IMR-90 (cell line): ENCODE measurements around the gene CHRM4. TPM values are rescaled to one million over a fixed set of nuclear protein-coding genes. Genes with fewer than 3 reads are reported as not detected.

Experiments
- ATAC-seq: fragments of 200-7000 bp; cut with Tn5 transposase; 2 replicates; pipeline ENCODE4 v1.9.1; 2020; ENCODE audit warnings: low read depth, mild to moderate bottlenecking, moderate library complexity
- BruUV-seq: library from RNA; stranded (reverse); fragments of 400-500 nt; replicated peaks from 2 replicates; lab custom pipeline; 2021; lab: Mats Ljungman, UMichigan
- CTCF ChIA-PET: fragments of 300-600 bp; formaldehyde crosslinking; extraction: SDS; loops from one replicate; lab custom pipeline; 2021; ENCODE audit warnings: antibody characterized with exemption; lab: Yijun Ruan, JAX
- POLR2A ChIA-PET: fragments of 300-600 bp; sonication (Branson Sonifier 250); formaldehyde crosslinking; loops from one replicate; lab custom pipeline; 2022; ENCODE audit warnings: antibody characterized with exemption; ENCODE audit not compliant: unreplicated experiment; lab: Charles Lee
- DNase-seq: peaks from one replicate; pipeline ENCODE4 v3.0.0; 2013
- H2AFZ ChIP-seq: replicated peaks from 2 replicates; pipeline ENCODE3; 2013; ENCODE audit warnings: low read length, mild to moderate bottlenecking; ENCODE audit not compliant: poor library complexity
- H2AK5ac ChIP-seq: 2 replicates; pipeline ENCODE4 v1.6.1; 2013; ENCODE audit warnings: low read depth, low read length, inconsistent platforms
- H2AK9ac ChIP-seq: replicated peaks from 2 replicates; pipeline ENCODE3; 2013; ENCODE audit warnings: mild to moderate bottlenecking, low read depth, low read length, moderate library complexity; ENCODE audit not compliant: poor library complexity
- H2BK120ac ChIP-seq: 2 replicates; pipeline ENCODE4 v1.6.1; 2013; ENCODE audit warnings: low read depth, low read length, inconsistent platforms
- H2BK15ac ChIP-seq: 3 replicates; pipeline ENCODE4 v1.6.1; 2013; ENCODE audit warnings: low read depth, low read length, inconsistent platforms
- H2BK20ac ChIP-seq: 2 replicates; pipeline ENCODE4 v1.6.1; 2013; ENCODE audit warnings: low read depth, mild to moderate bottlenecking, inconsistent platforms, low read length, moderate library complexity
- H2BK5ac ChIP-seq: 2 replicates; pipeline ENCODE4 v1.6.1; 2013; ENCODE audit warnings: mild to moderate bottlenecking, low read depth, low read length, inconsistent platforms; ENCODE audit not compliant: poor library complexity, severe bottlenecking
- H3K14ac ChIP-seq: replicated peaks from 2 replicates; pipeline ENCODE4 v1.6.1; 2013; ENCODE audit warnings: low read depth, low read length, inconsistent platforms
- H3K18ac ChIP-seq: 2 replicates; pipeline ENCODE4 v1.6.1; 2013; ENCODE audit warnings: low read depth, low read length, control low read depth
- H3K23ac ChIP-seq: 2 replicates; pipeline ENCODE4 v1.6.1; 2013; ENCODE audit warnings: low read depth, low read length, inconsistent platforms
- H3K27ac ChIP-seq: 2 replicates; pipeline ENCODE4 v1.5.1; 2013; ENCODE audit warnings: mild to moderate bottlenecking, control low read depth, low read length; ENCODE audit not compliant: insufficient read depth
- H3K27me3 ChIP-seq: 2 replicates; pipeline ENCODE4 v1.6.1; 2013; ENCODE audit warnings: low read length; ENCODE audit not compliant: control insufficient read depth, insufficient read depth
- H3K36me3 ChIP-seq: 2 replicates; pipeline ENCODE4 v1.6.1; 2013; ENCODE audit warnings: low read length, mixed read lengths; ENCODE audit not compliant: control insufficient read depth, insufficient read depth
- H3K4ac ChIP-seq: 2 replicates; pipeline ENCODE4 v1.6.1; 2013; ENCODE audit warnings: low read depth, low read length, inconsistent platforms
- H3K4me1 ChIP-seq: 2 replicates; pipeline ENCODE4 v1.6.1; 2013; ENCODE audit warnings: low read length, mixed read lengths; ENCODE audit not compliant: control insufficient read depth, insufficient read depth
- H3K4me2 ChIP-seq: 2 replicates; pipeline ENCODE4 v1.6.1; 2013; ENCODE audit warnings: low read depth, mild to moderate bottlenecking, control low read depth, low read length, moderate library complexity
- H3K4me3 ChIP-seq: 2 replicates; pipeline ENCODE4 v1.5.1; 2013; ENCODE audit warnings: low read depth, mild to moderate bottlenecking, control low read depth, low read length, moderate library complexity; ENCODE audit not compliant: insufficient read depth
- H3K56ac ChIP-seq: 2 replicates; pipeline ENCODE4 v1.6.1; 2013; ENCODE audit warnings: low read length, inconsistent platforms; ENCODE audit not compliant: insufficient read depth; ENCODE audit errors: extremely low read depth
- H3K79me1 ChIP-seq, 2 experiments: 2 replicates each; pipeline ENCODE4 v1.6.1; 2013; ENCODE audit warnings: low read length in 2 of 2, inconsistent platforms in 1 of 2, low read depth in 1 of 2
- H3K9ac ChIP-seq: 2 replicates; pipeline ENCODE4 v1.6.1; 2013; ENCODE audit warnings: low read depth, low read length, control low read depth
- H3K9me1 ChIP-seq: 2 replicates; pipeline ENCODE4 v1.6.1; 2013; ENCODE audit warnings: low read length, inconsistent platforms; ENCODE audit not compliant: insufficient read depth
- H3K9me3 ChIP-seq: 2 replicates; pipeline ENCODE4 v1.6.1; 2013; ENCODE audit warnings: low read length; ENCODE audit not compliant: control insufficient read depth, insufficient read depth
- H4K20me1 ChIP-seq: 2 replicates; pipeline ENCODE4 v1.6.1; 2013; ENCODE audit warnings: low read length, inconsistent platforms; ENCODE audit not compliant: insufficient read depth
- H4K5ac ChIP-seq: 2 replicates; pipeline ENCODE4 v1.6.1; 2013; ENCODE audit warnings: mild to moderate bottlenecking, low read depth, low read length, control low read depth
- H4K8ac ChIP-seq, 2 experiments: 2 replicates each; pipeline ENCODE4 v1.6.1; 2013; ENCODE audit warnings: low read depth in 2 of 2, low read length in 2 of 2, control low read depth in 1 of 2, inconsistent platforms in 1 of 2
- H4K91ac ChIP-seq: 2 replicates; pipeline ENCODE4 v1.6.1; 2013; ENCODE audit warnings: low read depth, low read length, inconsistent platforms; ENCODE audit not compliant: insufficient read depth
- BHLHE40 ChIP-seq: fragments of 150-350 bp; IDR thresholded peaks from 2 replicates; pipeline ENCODE4 v1.6.1; 2016; ENCODE audit warnings: mild to moderate bottlenecking, low read depth, low read length
- MAZ ChIP-seq: IDR thresholded peaks from 2 replicates; pipeline ENCODE4 v1.6.1; 2012; ENCODE audit warnings: low read depth, mild to moderate bottlenecking, low read length, improper control_type of control experiment, moderate library complexity, borderline replicate concordance
- RAD21 ChIP-seq: IDR thresholded peaks from 2 replicates; pipeline ENCODE4 v1.6.1; 2012; ENCODE audit warnings: low read length, improper control_type of control experiment
- RCOR1 ChIP-seq: IDR thresholded peaks from 2 replicates; pipeline ENCODE4 v1.6.1; 2012; ENCODE audit warnings: mild to moderate bottlenecking, low read length, improper control_type of control experiment; ENCODE audit not compliant: insufficient replicate concordance
- SMC3 ChIP-seq: fragments of 150-350 bp; IDR thresholded peaks from 2 replicates; pipeline ENCODE4 v1.6.1; 2016; ENCODE audit warnings: low read depth, mild to moderate bottlenecking, antibody characterized with exemption, low read length, moderate library complexity
- WGBS, 2 experiments: methylation state at CpG; one replicate each; pipeline versions ENCODE4 v1.1.5 to v1.1.7; 2013; ENCODE audit warnings: missing lambda C conversion rate in 2 of 2; ENCODE audit not compliant: insufficient read length in 1 of 2; ENCODE audit errors: extremely low coverage in 2 of 2; 5-methylcytosine and 5-hydroxymethylcytosine counted together
- dilution Hi-C: fragments of 300-500 bp; cut with HindIII; formaldehyde crosslinking; loops from one replicate; pipeline ENCODE4 v1.14.3; 2018; ENCODE audit warnings: low sequenced_read_pairs; ENCODE audit not compliant: unreplicated experiment
- in situ Hi-C: fragments of 300-500 bp; cut with MboI; formaldehyde crosslinking; loops from 3 replicates; pipeline ENCODE4 v1.14.3; 2019; ENCODE audit warnings: low sequenced_read_pairs, inconsistent platforms, mixed read lengths
- intact Hi-C: fragments of 100-400 bp; cut with micrococcal nuclease; formaldehyde crosslinking; loops from 2 replicates; pipeline ENCODE4 v1.10.0; 2022
- polyA plus RNA-seq, 3 experiments: library from polyadenylated mRNA; depleted of rRNA; stranded (reverse); fragments of >200 nt; gene quantifications; 2 replicates each; pipeline ENCODE4 v1.2.3, GENCODE V29; 2012; ENCODE audit warnings: low replicate concordance in 1 of 3
- total RNA-seq: library from RNA; depleted of rRNA; stranded (reverse); fragments of >200 nt; gene quantifications from 2 replicates; pipeline ENCODE4 v1.2.3, GENCODE V29; 2012
- TF ChIP-seq, protein P1 (sequence below): fragments of 150-350 bp; IDR thresholded peaks from 2 replicates; pipeline ENCODE4 v1.6.1; 2016; ENCODE audit warnings: low read depth, mild to moderate bottlenecking, low read length, moderate library complexity, borderline replicate concordance
- TF ChIP-seq, protein P2 (sequence below): fragments of 150-350 bp; IDR thresholded peaks from 2 replicates; pipeline ENCODE4 v1.6.1; 2017; ENCODE audit warnings: mild to moderate bottlenecking, antibody characterized with exemption, low read length, low read depth
- TF ChIP-seq, protein P3 (sequence below): conservative IDR thresholded peaks from 2 replicates; pipeline ENCODE4 v1.5.1; 2012; ENCODE audit warnings: mild to moderate bottlenecking, low read depth, low read length, improper control_type of control experiment

The CHRM4 gene
- total and polyA plus RNA-seq, 2 of the 4 experiments (the other 2 are of a cell fraction) = 0.09 to 0.18 TPM

DNA sequence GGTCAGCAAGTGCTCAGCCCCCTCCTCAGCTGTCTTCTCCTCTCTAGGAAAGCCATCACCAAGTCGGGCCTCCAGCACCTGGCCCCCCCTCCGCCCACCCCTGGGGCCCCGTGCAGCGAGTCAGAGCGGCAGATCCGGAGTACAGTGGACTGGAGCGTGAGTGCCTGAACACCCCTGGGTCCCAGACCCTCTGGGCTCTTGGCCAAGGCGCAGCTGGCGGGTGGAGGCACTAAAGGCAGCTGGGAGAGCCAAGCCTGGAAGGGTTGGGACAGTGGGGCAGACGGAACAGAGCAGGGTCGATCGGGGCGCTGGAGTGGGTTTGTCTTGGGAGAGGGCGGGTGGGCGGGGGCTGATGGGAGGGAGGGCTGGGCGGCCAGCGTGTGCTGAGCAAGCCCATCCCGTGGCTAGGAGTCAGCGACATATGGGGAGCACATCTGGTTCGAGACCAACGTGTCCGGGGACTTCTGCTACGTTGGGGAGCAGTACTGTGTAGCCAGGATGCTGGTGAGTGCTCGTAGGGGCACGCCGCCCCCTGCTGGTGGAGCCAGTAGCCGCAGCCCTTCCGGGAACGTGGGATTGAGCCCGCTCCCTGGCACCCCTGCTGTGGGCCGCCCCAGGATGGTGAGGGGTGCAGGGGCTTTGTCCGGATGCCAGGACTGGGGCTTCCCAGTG, 24.2 kb downstream of the CHRM4 start:
- H3K14ac ChIP-seq = no peak overlapping the region; the same call in 1 of the 2 replicates
- H3K9ac ChIP-seq = no peak overlapping the region
- peaks cover 17% of the 10 kb centered on the region; the same call in 1 of the 2 replicates for H3K36me3 ChIP-seq
- H4K20me1 ChIP-seq = peaks cover 30% of the 10 kb centered on the region
- POLR2A ChIA-PET = no interaction called here
- 0 out of 2 replicates have a peak overlapping the region, but pooled peaks have one; percentile 5 for H3K27ac ChIP-seq
- H3K18ac ChIP-seq = no peak overlapping the region
- no peak overlapping the region; the same call in 2 of the 3 replicates for H2BK15ac ChIP-seq
- H3K4ac ChIP-seq = no peak overlapping the region; the same call in 1 of the 2 replicates
- DNase-seq (peak; percentile 59), ATAC-seq (peak; percentile 78)
- WGBS, 2 experiments = 8% methylated on average over 9 of the region's 32 CpGs; no CpG with 5 or more reads in 1 of the 2 experiments
- peak overlapping the region; percentile 78 for H2AK9ac ChIP-seq
- H2AK5ac ChIP-seq = peak overlapping the region; percentile 73
- H3K23ac ChIP-seq = no peak overlapping the region
- H3K4me1 ChIP-seq = peaks cover 24% of the 10 kb centered on the region
- peaks cover 12 to 57% of the 10 kb centered on the region in 2 experiments for H3K79me1 ChIP-seq
- dilution Hi-C loops = no loop called here
- H3K4me3 ChIP-seq = no peak overlapping the region
- no peak overlapping the region for H2BK120ac ChIP-seq
- H3K4me2 ChIP-seq = no peak overlapping the region
- in situ Hi-C loops = no loop called here
- BruUV-seq = no TSS peak
- peaks cover 9% of the 10 kb centered on the region; the same call in 1 of the 2 replicates for H3K9me1 ChIP-seq
- no peak overlapping the region for H4K5ac ChIP-seq
- H4K91ac ChIP-seq = no peak overlapping the region
- peak; percentile 68 for TF ChIP-seq RAD21
- TF ChIP-seq RCOR1 = no peak
- peak; percentile 68 for TF ChIP-seq SMC3
- TF ChIP-seq, protein P1, sequence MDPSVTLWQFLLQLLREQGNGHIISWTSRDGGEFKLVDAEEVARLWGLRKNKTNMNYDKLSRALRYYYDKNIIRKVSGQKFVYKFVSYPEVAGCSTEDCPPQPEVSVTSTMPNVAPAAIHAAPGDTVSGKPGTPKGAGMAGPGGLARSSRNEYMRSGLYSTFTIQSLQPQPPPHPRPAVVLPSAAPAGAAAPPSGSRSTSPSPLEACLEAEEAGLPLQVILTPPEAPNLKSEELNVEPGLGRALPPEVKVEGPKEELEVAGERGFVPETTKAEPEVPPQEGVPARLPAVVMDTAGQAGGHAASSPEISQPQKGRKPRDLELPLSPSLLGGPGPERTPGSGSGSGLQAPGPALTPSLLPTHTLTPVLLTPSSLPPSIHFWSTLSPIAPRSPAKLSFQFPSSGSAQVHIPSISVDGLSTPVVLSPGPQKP = no peak
- TF ChIP-seq, protein P2, sequence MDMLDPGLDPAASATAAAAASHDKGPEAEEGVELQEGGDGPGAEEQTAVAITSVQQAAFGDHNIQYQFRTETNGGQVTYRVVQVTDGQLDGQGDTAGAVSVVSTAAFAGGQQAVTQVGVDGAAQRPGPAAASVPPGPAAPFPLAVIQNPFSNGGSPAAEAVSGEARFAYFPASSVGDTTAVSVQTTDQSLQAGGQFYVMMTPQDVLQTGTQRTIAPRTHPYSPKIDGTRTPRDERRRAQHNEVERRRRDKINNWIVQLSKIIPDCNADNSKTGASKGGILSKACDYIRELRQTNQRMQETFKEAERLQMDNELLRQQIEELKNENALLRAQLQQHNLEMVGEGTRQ = no peak
- no peak for TF ChIP-seq BHLHE40
- TF ChIP-seq, protein P3, sequence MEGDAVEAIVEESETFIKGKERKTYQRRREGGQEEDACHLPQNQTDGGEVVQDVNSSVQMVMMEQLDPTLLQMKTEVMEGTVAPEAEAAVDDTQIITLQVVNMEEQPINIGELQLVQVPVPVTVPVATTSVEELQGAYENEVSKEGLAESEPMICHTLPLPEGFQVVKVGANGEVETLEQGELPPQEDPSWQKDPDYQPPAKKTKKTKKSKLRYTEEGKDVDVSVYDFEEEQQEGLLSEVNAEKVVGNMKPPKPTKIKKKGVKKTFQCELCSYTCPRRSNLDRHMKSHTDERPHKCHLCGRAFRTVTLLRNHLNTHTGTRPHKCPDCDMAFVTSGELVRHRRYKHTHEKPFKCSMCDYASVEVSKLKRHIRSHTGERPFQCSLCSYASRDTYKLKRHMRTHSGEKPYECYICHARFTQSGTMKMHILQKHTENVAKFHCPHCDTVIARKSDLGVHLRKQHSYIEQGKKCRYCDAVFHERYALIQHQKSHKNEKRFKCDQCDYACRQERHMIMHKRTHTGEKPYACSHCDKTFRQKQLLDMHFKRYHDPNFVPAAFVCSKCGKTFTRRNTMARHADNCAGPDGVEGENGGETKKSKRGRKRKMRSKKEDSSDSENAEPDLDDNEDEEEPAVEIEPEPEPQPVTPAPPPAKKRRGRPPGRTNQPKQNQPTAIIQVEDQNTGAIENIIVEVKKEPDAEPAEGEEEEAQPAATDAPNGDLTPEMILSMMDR = peak; percentile 81
- 0 out of 2 replicates have a peak, but pooled peaks have one; percentile 5 for TF ChIP-seq MAZ
- CTCF ChIA-PET = no interaction called here
- no peaks in the 10 kb centered on the region for H3K9me3 ChIP-seq
- H2BK5ac ChIP-seq = no peak overlapping the region
- intact Hi-C loops = no loop called here
- H3K56ac ChIP-seq = no peak overlapping the region
- peak overlapping the region; percentile 70 for H2AFZ ChIP-seq
- no peaks in the 10 kb centered on the region for H3K27me3 ChIP-seq
- no peak overlapping the region for H2BK20ac ChIP-seq
- no peak overlapping the region for H4K8ac ChIP-seq
